Fibroblast of skin of scalp (primary cell): ENCODE data around the gene SMAD6.
A peak's percentile ranks its signal among the peaks of the same experiment; 100 is the strongest.

Experiments used
- DNase-seq: peaks from one replicate; pipeline ENCODE4 v3.0.0-alpha.2; 2013

SMAD6 gene

GRCh38 chr15:66704019-66704802, 2.2 kb downstream of the SMAD6 start:
- DNase-seq: no peak

GRCh38 chr15:66704803-66705153, 2.7 kb downstream of the SMAD6 start:
- no peak for DNase-seq

- no peak for DNase-seq
Measured at GRCh38 chr15:66705277-66706146, 3.5 kb downstream of the SMAD6 start.

GRCh38 chr15:66706225-66706732, 4.2 kb downstream of the SMAD6 start:
- DNase-seq: no peak

- DNase-seq: no peak
Measured at GRCh38 chr15:66706840-66707239, 4.8 kb downstream of the SMAD6 start.

- DNase-seq: peak; percentile 54
Measured at GRCh38 chr15:66707310-66708082, 5.5 kb downstream of the SMAD6 start.

GRCh38 chr15:66708389-66708788, 6.4 kb downstream of the SMAD6 start:
- DNase-seq: no peak

- DNase-seq: no peak
Measured at GRCh38 chr15:66709884-66710283, 7.8 kb downstream of the SMAD6 start.

GRCh38 chr15:66711260-66711659, 9.2 kb downstream of the SMAD6 start:
- no peak for DNase-seq

GRCh38 chr15:66711862-66712261, 9.8 kb downstream of the SMAD6 start:
- no peak for DNase-seq

GRCh38 chr15:66713843-66714508, 11.9 kb downstream of the SMAD6 start:
- no peak for DNase-seq

- DNase-seq: no peak
Measured at GRCh38 chr15:66714543-66714981, 12.5 kb downstream of the SMAD6 start.

GRCh38 chr15:66715181-66715624, 13.2 kb downstream of the SMAD6 start:
- DNase-seq: no peak

- DNase-seq: no peak
Measured at GRCh38 chr15:66715720-66716655, 14.0 kb downstream of the SMAD6 start.

- DNase-seq: no peak
Measured at GRCh38 chr15:66716656-66717020, 14.6 kb downstream of the SMAD6 start.

- no peak for DNase-seq
Measured at GRCh38 chr15:66718220-66718988, 16.4 kb downstream of the SMAD6 start.

- no peak for DNase-seq
Measured at GRCh38 chr15:66719471-66719870, 17.4 kb downstream of the SMAD6 start.

- DNase-seq: peak; percentile 81
Measured at GRCh38 chr15:66720206-66721010, 18.4 kb downstream of the SMAD6 start.

- no peak for DNase-seq
Measured at GRCh38 chr15:66721020-66721419, 19.0 kb downstream of the SMAD6 start.
